ENCODE data around the gene TRAP1.
"Not testable (repeated sequence)": the region's sequence is repeated elsewhere in the genome, so short reads cannot be mapped to it uniquely, and the experiment has no call there.

TRAP1 gene

GRCh38 chr16:3735541-3735940, 18.2 kb upstream of the TRAP1 start:
- DNase-seq: no peak

GRCh38 chr16:3734758-3735221, 17.5 kb upstream of the TRAP1 start:
- DNase-seq: no peak

DNA sequence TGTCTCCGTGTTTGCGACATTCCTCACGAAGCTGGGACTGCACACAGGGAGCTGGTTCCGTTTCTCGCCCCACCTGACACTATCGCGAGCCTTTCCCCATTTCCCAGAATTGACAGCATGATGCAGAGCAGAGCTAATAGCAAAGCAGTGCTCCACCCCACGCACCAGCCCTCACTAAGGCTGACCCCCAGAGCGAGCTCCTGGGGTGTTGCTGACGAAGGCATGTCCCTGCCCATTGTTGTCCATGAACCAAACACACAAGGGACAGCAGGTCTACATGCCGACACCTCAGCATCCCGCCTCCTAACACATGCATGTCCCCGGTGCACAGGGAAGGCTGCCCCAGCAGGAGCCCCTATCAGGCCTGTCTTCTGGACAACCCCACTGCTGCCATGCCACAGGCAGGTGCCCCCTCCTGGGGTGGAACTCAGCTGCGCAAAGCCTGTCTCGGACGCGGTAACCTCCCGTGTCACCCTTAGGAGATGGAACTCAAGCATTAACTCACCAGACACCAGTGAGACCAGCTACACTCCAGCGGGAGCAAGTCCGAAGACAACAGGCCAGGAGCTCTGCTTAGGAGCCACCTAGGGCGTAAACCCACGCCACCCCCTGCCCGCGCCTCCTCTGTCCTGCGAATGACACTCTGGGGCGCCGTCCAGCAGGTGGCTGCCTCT, 16.9 kb upstream of the TRAP1 start:
- DNase-seq: no peak

GRCh38 chr16:3732171-3732570, 14.8 kb upstream of the TRAP1 start:
- DNase-seq: no peak

DNA sequence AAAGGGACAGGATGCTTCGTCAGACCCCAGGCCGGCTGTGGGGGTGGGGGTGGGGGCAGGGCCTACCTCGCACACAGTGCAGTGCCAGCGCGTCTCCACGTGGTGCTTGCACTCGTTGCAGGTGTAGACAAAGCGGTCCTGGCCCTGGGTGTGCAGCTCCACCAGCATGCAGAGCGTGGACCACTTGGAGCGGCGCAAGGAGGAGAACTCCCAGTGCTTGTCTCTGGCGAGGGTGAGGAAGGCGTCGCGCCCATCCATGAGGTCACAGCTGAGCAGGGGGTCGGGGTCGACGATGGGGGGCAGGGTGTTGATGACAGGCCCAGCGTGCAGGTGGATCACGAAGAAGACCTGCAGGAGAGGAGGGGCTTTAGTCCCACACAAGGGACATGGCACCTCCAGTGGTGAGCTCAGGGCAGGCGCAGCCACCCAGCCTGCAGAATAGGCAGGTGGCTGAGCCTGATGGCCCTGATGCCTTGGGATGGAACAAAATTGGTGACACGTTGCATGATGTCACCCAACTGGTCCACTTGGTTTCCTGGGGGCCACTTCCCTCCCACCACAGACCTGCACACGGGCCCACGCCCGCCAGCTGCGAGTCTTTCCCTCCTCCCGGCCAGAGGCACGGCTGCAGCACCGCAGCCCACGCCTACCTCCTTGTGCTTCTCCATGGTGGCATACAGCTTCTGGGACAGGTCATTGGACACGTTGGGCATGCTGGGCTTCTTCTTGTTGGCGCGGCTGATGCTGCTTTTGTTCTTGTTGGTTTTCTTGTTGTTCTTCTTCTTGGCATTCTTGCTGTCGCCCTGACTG, 14.0 kb upstream of the TRAP1 start:
- no peak for DNase-seq

DNA sequence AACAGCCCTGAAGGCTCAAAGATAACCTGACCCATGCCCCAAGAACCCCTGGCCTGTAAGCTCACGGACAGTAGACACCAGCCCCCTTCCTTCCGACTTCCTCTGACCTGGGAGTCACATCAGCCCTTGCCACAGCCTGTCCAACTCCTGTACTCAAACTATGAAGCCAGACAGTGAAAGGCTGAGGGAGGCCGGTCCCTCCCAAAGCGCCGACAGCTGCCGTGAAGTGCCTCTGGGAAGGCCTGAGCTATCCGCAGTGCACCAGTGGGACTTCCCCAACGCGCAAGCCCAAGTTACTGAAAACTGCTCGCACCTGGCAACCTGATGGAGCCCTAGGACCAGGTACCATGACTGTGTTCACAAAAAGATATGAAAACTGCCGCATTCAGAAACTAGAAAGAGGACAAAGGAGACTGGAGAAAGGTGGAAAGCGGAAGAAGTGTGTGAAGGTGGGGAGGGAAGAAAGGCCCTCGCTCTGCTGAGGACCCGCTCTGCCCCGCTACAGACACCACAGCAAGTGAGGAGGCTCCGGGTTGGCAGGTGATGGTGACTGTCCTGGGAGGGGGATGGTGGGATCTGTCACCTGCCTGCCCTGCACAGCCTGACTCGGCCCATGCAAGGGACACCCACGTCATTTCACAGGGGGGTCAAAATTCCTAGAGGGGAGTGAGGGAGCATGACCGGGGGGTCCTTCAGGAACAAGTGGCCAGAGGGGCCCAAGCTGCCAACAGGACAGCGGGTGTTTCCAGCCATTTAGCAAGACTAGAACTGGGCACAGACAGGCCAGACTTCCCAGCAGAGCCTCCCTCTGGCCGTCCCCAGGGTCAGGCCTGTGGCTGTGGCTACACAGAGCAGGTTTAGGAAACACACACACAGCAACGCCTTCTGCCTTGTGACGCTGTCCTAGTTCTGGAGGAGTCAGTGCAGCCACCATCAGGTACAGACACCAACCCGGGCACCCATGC, 13.1 kb upstream of the TRAP1 start:
- no peak for DNase-seq

DNA sequence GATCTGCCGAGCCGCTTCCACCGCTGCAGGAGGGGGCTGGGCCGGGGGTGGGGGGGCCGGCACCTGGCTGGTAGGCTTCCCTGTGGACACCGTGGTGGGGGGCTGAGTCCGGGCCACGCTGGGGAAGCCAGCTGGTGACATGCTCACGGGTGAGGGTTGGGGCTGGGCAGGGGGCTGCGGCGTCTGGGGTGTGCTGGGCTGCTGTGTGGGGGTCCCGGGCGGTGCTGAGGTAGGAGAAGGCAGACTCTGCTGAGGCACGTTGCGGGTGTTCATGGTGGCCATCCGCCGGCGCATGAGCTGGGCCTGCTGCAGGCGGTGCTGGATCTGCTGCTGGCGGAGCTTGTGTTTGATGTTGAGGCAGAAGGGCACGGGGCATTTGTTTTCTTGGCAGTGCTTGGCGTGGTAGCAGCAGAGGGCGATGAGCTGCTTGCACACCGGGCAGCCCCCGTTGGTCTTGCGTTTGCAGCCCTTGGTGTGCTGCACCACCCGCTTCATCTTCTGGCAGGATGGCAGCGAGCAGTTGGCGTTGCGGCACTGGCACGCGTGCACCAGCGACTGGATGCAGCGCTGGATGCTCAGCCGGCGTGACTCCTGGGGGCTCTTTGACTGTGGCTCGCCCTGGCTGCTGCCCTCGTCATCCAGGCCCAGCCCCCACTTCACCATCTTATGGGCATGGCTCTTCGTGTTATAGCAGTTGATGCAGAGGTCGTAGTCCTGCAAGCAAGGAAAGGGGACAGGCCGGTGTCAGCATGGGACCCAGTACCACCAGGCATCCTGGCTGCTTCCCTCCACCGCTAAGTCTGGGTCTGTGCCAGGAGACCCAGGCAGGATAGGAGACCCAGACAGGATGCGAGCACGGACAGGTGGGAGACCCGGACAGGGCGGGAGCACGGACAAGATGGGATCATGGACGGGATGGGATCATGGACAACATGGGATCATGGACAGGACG, 12.1 kb upstream of the TRAP1 start:
- no peak for DNase-seq

DNA sequence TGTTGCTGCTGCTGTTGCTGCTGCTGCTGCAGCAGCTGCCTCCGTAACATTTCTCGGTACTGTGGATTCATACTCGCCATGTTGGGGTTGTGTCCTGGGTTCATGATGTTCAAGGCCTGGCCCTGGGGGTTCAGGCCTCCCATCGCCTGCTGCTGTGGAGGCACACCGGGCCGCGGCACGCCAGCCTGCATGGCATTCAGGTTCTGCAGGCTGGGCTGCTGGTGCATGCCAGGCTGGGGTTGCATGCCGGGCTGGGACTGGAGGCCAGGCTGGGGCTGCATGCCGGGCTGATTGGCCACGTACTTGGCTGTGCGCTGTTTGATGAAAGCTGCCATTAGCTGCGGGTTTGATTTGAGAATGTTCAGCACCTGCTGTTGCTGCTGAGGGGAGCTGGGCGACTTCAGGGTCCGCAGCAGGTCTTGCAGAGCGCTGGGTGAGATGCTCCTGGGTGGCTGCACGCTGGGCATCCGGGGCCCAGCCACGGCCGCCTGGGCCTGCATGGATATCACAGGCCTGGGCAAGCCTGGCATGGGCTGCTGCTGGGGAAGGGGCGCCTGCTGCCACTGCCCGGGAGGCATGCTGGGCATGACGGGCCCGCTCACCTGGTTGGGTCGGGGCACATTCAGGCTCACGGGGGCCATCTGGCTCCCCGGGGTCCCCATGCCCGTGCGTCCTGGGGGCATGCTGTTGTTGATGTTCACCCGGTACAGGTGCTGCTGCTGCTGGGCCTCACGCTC, 11.3 kb upstream of the TRAP1 start:
- DNase-seq: no peak

GRCh38 chr16:3727806-3728381, 10.6 kb upstream of the TRAP1 start:
- DNase-seq: no peak

- DNase-seq: no peak
Measured at GRCh38 chr16:3726021-3726687, 8.8 kb upstream of the TRAP1 start.

GRCh38 chr16:3725276-3725675, 8.0 kb upstream of the TRAP1 start:
- no peak for DNase-seq

DNA sequence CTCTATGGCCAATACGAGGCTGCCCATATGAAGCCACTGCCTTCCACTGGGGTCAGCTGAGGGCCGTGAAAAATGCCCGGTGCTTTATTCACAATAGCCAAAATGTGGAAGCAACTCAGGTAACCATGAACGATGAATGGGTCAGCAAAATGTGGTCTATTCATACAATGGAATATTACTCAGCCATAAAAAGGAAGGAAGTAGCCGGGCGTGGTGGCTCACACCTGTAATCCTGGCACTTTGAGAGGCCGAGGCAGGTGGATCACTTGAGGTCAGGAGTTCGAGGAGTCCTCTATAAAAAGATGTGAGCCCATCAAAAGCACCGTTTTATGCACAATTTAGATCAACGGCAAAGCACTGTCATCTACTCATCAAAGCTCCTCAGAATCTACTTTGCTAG, 5.2 kb upstream of the TRAP1 start:
- no peak for DNase-seq

DNA sequence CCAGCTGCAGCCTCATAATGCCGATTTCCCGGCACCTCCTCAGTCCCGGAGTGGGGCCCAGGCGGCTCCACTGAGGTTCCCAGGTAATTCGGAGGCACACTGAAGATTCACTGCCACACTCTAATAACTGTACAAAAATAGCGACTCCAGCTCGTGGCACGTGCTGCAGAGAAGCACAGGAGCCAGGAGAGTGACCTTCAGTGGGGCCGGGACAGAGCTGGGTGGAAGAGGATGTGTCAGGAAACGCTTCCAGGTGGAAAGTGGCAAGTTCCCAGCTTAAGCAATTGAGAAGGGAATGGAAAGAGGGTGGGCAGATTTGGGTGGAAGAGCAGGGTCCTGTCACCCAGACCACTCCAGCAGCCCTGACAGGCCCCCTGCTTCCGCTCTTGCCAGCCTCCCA, 3.1 kb upstream of the TRAP1 start:
- no peak for DNase-seq

DNA sequence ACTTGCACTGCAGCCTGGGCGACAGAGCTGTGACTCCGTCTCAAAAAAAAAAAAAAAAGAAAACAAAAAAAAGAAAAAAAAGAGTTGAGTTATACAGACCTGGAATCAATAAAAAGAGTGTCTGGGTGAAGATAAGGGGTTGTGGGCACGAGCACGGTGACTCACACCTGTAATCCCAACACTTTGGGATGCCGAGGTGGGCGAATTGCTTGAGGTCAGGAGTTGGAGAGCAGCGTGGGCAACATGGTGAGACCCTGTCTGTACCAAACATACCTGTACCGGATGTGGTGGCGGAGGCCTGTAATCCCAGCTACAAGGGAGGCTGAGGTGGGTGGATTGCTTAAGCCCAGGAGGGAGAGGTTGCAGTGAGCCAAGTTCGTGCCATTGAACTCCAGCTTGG, 1.3 kb upstream of the TRAP1 start:
- no peak for DNase-seq

DNA sequence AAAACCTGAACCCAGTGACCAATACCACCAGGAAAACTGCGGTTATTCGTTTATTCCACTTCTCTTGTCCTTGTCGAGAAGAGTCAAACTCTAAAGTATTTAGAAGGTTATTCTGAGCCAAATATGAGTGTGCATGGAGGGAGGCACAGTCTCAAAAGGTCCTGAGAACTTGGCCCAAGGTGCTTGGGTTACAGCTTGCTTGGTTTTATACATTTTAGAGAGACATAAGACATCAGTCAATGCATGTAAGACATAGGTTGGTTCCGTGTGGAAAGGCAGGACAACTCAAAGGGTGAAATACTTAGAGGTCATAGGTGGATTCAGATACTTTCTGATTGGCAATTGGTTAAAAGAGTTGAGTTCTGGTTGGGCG, 681 bp upstream of the TRAP1 start:
- DNase-seq: no peak

DNA sequence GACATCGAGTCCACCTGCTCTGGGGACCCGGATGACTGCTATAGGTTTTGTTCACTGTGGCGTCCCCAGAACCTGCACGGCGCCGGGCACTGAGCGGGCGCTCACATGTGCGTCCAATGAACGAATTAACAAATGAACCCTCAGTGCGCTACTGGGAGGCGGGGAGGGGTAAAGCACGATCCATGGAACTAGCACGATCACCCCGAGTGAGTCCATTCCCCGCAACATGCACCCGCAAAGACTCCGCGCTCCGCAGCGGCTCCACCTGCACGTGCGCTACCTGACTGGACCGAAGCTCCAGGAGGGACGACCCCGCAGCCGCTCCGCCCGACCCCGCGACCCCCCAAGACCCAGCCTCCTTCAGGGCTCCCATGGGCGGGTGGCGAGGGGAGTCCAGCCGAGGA, 491 bp downstream of the TRAP1 start:
- peak; percentile 39 for DNase-seq

- DNase-seq: no peak
Measured at GRCh38 chr16:3715430-3715829, 1.9 kb downstream of the TRAP1 start.

DNA sequence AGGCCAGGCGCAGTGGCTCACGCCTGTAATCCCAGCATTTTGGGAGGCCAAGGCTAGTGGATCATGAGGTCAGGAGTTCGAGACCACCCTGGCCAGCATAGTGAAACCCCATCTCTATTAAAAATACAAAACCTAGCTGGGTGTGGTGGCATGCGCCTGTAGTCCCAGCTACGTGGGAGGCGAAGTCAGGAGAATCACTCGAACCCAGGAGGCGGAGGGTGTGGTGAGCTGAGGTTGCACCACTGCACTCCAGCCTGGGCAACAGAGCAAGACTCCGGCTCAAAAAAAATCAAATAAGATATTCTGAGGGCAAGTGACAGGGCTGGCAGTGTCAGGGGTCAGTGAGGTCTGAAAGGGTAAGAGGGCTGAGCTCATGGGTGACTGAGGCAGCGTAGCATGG, 2.9 kb downstream of the TRAP1 start:
- not testable (repeated sequence) for DNase-seq

GRCh38 chr16:3713587-3714242, 3.6 kb downstream of the TRAP1 start:
- no peak for DNase-seq

DNA sequence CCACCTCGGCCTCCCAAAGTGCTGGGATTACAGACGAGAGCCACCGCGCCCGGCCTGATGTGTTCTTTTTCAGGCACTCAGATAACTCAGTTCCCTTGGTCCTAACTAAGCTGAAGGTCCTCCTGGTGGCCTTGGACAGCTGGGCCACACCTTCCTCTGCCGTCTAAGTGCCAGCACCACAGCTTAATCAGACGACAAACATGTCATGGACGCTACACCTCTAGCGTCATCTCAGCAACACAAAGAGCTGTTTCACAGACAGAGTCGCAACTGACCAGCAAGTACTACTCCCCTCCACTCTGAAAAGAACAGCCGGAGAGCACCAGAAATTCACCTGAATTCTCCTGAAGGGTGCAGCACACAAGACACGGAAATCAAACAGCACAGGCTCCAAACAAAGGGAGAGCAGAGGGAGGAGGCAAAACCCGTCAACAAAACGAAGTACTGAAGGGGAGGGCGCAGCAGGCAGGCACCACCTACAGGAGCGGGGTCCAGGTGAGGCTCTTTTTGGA, 4.4 kb downstream of the TRAP1 start:
- no peak for DNase-seq
